ENCODE data around the gene RASAL1. TPM values are rescaled to one million over a fixed set of nuclear protein-coding genes. Genes with fewer than 3 reads are reported as not detected.

The RASAL1 gene
- polyA plus RNA-seq, 1 of the 3 experiments (the other 2 are of a cell fraction) = not detected

GRCh38 chr12:113130457-113131135, 5.0 kb downstream of the RASAL1 start:
- Histone ChIP-seq H3K9me3 (no peaks in the 10 kb centered on the region), H3K27me3 (ENCODE audit: insufficient read depth) (no peaks in the 10 kb centered on the region), H3K9ac (no peak overlapping the region), H3K36me3 (replicated peaks in 1 of 2; ENCODE audit: control insufficient read depth in 1 of 2, insufficient read depth in 2 of 2, low read length in 1 of 2) (no peaks in the 10 kb centered on the region), H3F3A (replicated peaks; ENCODE audit: insufficient read depth) (no peaks in the 10 kb centered on the region), H3K79me2 (ENCODE audit: insufficient read depth) (no peaks in the 10 kb centered on the region), H3K9me2 (no peaks in the 10 kb centered on the region), H3K4me3 (ENCODE audit: low read depth in 2 of 2, low read length in 1 of 2) (no peak overlapping the region), H3K27ac (ENCODE audit: low read depth in 2 of 2, low read length in 1 of 2) (no peak overlapping the region), H4K20me1 (ENCODE audit: insufficient read depth) (no peaks in the 10 kb centered on the region), H3K4me1 (ENCODE audit: control insufficient read depth in 1 of 2, insufficient read depth in 2 of 2, low read depth in 1 of 2, low read length in 1 of 2) (peaks cover 0 to 2% of the 10 kb centered on the region in 2 experiments; a peak in 1 of 4 replicates), H2AFZ (ENCODE audit: low read depth) (no peak overlapping the region), H3K4me2 (no peak overlapping the region)
- ChIA-PET POLR2A (no interaction called here), CTCF (interaction anchor here (0.6 to 2.8 kb wide), 11 partner anchors 9 to 391 kb away, joined by 3 to 13 read pairs (median 3); no protein-coding TSS in a partner anchor)
- TF ChIP-seq CTCF (IDR thresholded peaks at IDR 0.05) (peak; percentile 35), POLR2AphosphoS5 (IDR thresholded peaks at IDR 0.05; ENCODE audit: low read depth, low read length) (no peak)
- 32% methylated on average over 10 of the region's 18 CpGs for WGBS (ENCODE audit: low lambda C conversion rate)
- peak; percentile 73 for DNase-seq

- no peaks in the 10 kb centered on the region for H3K9me2 ChIP-seq
- no peaks in the 10 kb centered on the region for H3K27me3 ChIP-seq (ENCODE audit: insufficient read depth)
- no peaks in the 10 kb centered on the region for H3K9me3 ChIP-seq
- no peaks in the 10 kb centered on the region for H3K79me2 ChIP-seq (ENCODE audit: insufficient read depth)
- no peaks in the 10 kb centered on the region for H4K20me1 ChIP-seq (ENCODE audit: insufficient read depth)
- no peak overlapping the region for H3K9ac ChIP-seq
- H3K36me3 ChIP-seq (replicated peaks in 1 of 2; ENCODE audit: control insufficient read depth in 1 of 2, insufficient read depth in 2 of 2, low read length in 1 of 2) = no peaks in the 10 kb centered on the region
- H3F3A ChIP-seq (replicated peaks; ENCODE audit: insufficient read depth) = no peaks in the 10 kb centered on the region
- H3K27ac ChIP-seq (ENCODE audit: low read depth in 2 of 2, low read length in 1 of 2) = no peak overlapping the region
- 76% methylated on average over 16 of the region's 17 CpGs for WGBS (ENCODE audit: low lambda C conversion rate)
- no peak overlapping the region for H3K4me3 ChIP-seq (ENCODE audit: low read depth in 2 of 2, low read length in 1 of 2)
- no peak overlapping the region for H2AFZ ChIP-seq (ENCODE audit: low read depth)
- no peak for TF ChIP-seq NFIC (IDR thresholded peaks at IDR 0.05; ENCODE audit: borderline replicate concordance)
- TF ChIP-seq, protein P1, sequence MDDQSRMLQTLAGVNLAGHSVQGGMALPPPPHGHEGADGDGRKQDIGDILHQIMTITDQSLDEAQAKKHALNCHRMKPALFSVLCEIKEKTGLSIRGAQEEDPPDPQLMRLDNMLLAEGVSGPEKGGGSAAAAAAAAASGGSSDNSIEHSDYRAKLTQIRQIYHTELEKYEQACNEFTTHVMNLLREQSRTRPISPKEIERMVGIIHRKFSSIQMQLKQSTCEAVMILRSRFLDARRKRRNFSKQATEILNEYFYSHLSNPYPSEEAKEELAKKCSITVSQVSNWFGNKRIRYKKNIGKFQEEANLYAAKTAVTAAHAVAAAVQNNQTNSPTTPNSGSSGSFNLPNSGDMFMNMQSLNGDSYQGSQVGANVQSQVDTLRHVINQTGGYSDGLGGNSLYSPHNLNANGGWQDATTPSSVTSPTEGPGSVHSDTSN (IDR thresholded peaks at IDR 0.05) = no peak
- peaks cover 0 to 2% of the 10 kb centered on the region in 2 experiments; a peak in 1 of 4 replicates for H3K4me1 ChIP-seq (ENCODE audit: control insufficient read depth in 1 of 2, insufficient read depth in 2 of 2, low read depth in 1 of 2, low read length in 1 of 2)
- POLR2A ChIA-PET = no interaction called here
- H3K4me2 ChIP-seq = no peak overlapping the region
- CTCF ChIA-PET = interaction anchor here (0.6 to 2.8 kb wide), 9 partner anchors 8 to 1594 kb away, joined by 3 to 13 read pairs (median 3); no protein-coding TSS in a partner anchor
- peak; percentile 49 for DNase-seq
Observed at GRCh38 chr12:113129664-113130456, 5.7 kb downstream of the RASAL1 start.
